ENCODE data around the gene SRSF4. TPM values are rescaled to one million over a fixed set of nuclear protein-coding genes. Genes with fewer than 3 reads are reported as not detected.

The SRSF4 gene
- total and polyA plus RNA-seq, 7 experiments from 2014 or later = 76.1 to 123 (median 79.9) TPM

GRCh38 chr1:29125788-29126187 is 55.9 kb downstream of the SRSF4 start:
- H3K27ac ChIP-seq (ENCODE audit: low read depth, low read length) = no peak overlapping the region
- H3K36me3 ChIP-seq (ENCODE audit: control insufficient read depth in 2 of 3, insufficient read depth in 3 of 3, low read length in 3 of 3) = no peaks in the 10 kb centered on the region
- peaks cover 6 to 11% of the 10 kb centered on the region in 2 donors for H3K4me1 ChIP-seq (ENCODE audit: control insufficient read depth in 2 of 2, insufficient read depth in 2 of 2, low read length in 2 of 2)
- no peaks in the 10 kb centered on the region for H3K9me3 ChIP-seq (ENCODE audit: control insufficient read depth in 2 of 3, low read length in 3 of 3)
- H3K4me3 Mint-ChIP-seq = peak overlapping the region; percentile 28 to 94 (median 76)
- peaks cover 0 to 2% (median 0%) of the 10 kb centered on the region in 11 donors for H3K9me3 Mint-ChIP-seq
- H3K27ac Mint-ChIP-seq = peak overlapping the region in 4 of 9 donors; percentile 7 to 69 (median 50)
- no peak overlapping the region for H3K4me3 ChIP-seq (ENCODE audit: low read length)
- H3K4me1 Mint-ChIP-seq = peaks cover 3 to 14% (median 8%) of the 10 kb centered on the region in 7 donors
- DNase-seq (no peak), ATAC-seq (no peak)
- ChIA-PET CTCF (no interaction called here), POLR2A (no interaction called here)
- intact Hi-C loops (cut with micrococcal nuclease) = no loop called here
- peaks cover 0 to 12% of the 10 kb centered on the region in 2 donors for H3K27me3 ChIP-seq (ENCODE audit: control insufficient read depth in 2 of 2, insufficient read depth in 2 of 2, low read length in 2 of 2)
- H3K27me3 Mint-ChIP-seq = peaks cover 9 to 37% (median 12%) of the 10 kb centered on the region in 5 donors
- H3K36me3 Mint-ChIP-seq = no peaks in the 10 kb centered on the region

DNA sequence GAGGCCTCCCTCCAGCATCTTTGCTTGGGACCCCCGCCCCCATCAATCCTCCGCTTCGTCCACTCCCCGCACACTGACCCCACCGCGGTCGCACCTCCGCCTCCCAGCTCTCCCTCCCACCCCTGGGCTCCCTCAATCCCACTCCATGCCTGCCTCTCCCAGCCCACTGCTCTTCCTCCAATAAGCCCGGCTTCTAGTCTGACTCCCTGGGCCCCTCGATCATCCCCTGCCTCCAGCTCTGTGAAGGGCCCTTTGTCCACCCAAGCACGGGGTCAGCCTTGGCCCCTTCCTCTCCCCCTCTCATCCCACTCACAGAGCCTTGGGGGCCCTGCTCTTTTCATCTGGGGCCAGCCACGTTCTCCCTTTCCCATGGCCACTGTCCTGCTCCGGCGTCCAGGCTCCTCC is 56.5 kb downstream of the SRSF4 start:
- Histone ChIP-seq H3K4me1 (ENCODE audit: control insufficient read depth in 2 of 2, insufficient read depth in 2 of 2, low read length in 2 of 2) (peaks cover 6 to 11% of the 10 kb centered on the region in 2 donors), H3K27ac (ENCODE audit: low read depth, low read length) (no peak overlapping the region), H3K9me3 (ENCODE audit: control insufficient read depth in 2 of 3, low read length in 3 of 3) (no peaks in the 10 kb centered on the region), H3K4me3 (ENCODE audit: low read length) (no peak overlapping the region), H3K36me3 (ENCODE audit: control insufficient read depth in 2 of 3, insufficient read depth in 3 of 3, low read length in 3 of 3) (no peaks in the 10 kb centered on the region), H3K27me3 (ENCODE audit: control insufficient read depth in 2 of 2, insufficient read depth in 2 of 2, low read length in 2 of 2) (peaks cover 0 to 12% of the 10 kb centered on the region in 2 donors)
- H3K27ac Mint-ChIP-seq = peak overlapping the region in 2 of 9 donors; percentile 7 to 69
- H3K36me3 Mint-ChIP-seq = no peaks in the 10 kb centered on the region
- H3K9me3 Mint-ChIP-seq = peaks cover 0 to 2% (median 0%) of the 10 kb centered on the region in 11 donors
- peak overlapping the region; percentile 68 to 94 (median 76) for H3K4me3 Mint-ChIP-seq
- POLR2A ChIA-PET = no interaction called here
- CTCF ChIA-PET = no interaction called here
- H3K27me3 Mint-ChIP-seq = peaks cover 9 to 39% (median 12%) of the 10 kb centered on the region in 5 donors
- peaks cover 3 to 14% (median 9%) of the 10 kb centered on the region in 7 donors for H3K4me1 Mint-ChIP-seq
- intact Hi-C loops (cut with micrococcal nuclease) = no loop called here
- DNase-seq (no peak), ATAC-seq (no peak)

DNA sequence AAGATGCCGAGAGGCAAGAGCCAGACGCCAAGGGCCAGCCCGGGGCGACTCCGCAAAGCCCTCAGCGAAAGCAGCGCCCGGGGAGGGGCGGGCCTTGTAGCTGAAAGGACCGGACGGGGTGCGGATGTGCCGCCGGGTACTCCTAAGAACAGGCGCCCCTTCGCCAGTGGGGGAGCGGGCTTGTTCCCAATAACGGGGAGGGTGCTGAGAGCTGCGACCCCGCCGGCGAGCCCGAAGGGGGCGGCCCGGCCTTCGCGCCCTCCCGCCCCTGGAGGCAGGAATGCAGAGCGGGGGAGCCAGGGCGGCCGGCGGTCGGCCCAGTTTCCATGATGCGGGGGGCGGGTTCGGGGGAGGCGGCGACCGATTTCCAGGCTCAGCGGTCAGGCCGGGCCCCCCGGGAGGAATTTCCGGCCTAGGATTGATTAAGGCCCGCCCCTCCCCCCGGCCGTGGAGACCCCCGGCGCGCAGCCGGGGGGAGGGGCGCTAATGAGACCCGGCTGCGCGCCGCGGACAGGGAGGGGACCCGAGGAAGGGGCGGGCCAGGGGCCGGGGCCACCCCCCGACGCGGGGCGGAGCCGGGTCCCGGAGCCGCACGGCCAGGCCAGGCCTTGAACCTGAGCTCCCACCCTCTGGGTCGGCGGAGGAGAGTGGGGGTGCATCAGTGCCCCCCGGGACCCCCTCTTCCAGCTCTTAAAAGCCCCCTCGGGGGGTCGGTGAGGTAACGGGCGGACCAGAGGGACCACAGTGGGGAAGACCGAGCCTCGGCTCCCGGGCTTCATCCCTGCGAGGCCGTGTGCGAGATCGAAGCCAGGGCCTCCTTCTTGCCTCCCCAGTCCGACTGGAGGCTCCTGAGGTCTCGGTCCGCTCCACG is 57.1 kb downstream of the SRSF4 start:
- H3K27me3 Mint-ChIP-seq = peaks cover 9 to 41% (median 13%) of the 10 kb centered on the region in 5 donors
- intact Hi-C loops (cut with micrococcal nuclease) = loop anchor here in 1 of 2 donors (5.0 kb wide), 1 partner anchor 58 kb away; the partner anchor contains the start of gene SRSF4
- peak; percentile 27 to 71 (median 46) for DNase-seq
- H3K36me3 ChIP-seq (ENCODE audit: control insufficient read depth in 2 of 3, insufficient read depth in 3 of 3, low read length in 3 of 3) = no peaks in the 10 kb centered on the region
- ChIA-PET POLR2A (interaction anchor here (0.7 to 1.1 kb wide), 2 partner anchors 56 to 58 kb away, joined by 3 to 4 read pairs; no protein-coding TSS in a partner anchor), CTCF (interaction anchor here (0.5 to 0.7 kb wide), 2 partner anchors 23 to 92 kb away, joined by 3 read pairs; no protein-coding TSS in a partner anchor)
- no peaks in the 10 kb centered on the region for H3K9me3 ChIP-seq (ENCODE audit: control insufficient read depth in 2 of 3, low read length in 3 of 3)
- H3K4me3 ChIP-seq (ENCODE audit: low read length) = peak overlapping the region; percentile 48
- H3K9me3 Mint-ChIP-seq = peaks cover 0 to 2% (median 0%) of the 10 kb centered on the region in 11 donors
- peak; percentile 46 for ATAC-seq
- H3K4me3 Mint-ChIP-seq = peak overlapping the region; percentile 27 to 94 (median 74)
- no peaks in the 10 kb centered on the region for H3K36me3 Mint-ChIP-seq
- H3K4me1 Mint-ChIP-seq = peaks cover 3 to 14% (median 9%) of the 10 kb centered on the region in 7 donors
- H3K27ac Mint-ChIP-seq = no peak overlapping the region
- peaks cover 6 to 11% of the 10 kb centered on the region in 2 donors for H3K4me1 ChIP-seq (ENCODE audit: control insufficient read depth in 2 of 2, insufficient read depth in 2 of 2, low read length in 2 of 2)
- no peak overlapping the region for H3K27ac ChIP-seq (ENCODE audit: low read depth, low read length)
- H3K27me3 ChIP-seq (ENCODE audit: control insufficient read depth in 2 of 2, insufficient read depth in 2 of 2, low read length in 2 of 2) = peaks cover 0 to 12% of the 10 kb centered on the region in 2 donors

- intact Hi-C loops (cut with micrococcal nuclease) = loop anchor here in 1 of 2 donors (5.0 kb wide), 1 partner anchor 58 kb away; the partner anchor contains the start of gene SRSF4
- ChIA-PET CTCF (interaction anchor here (0.5 to 0.7 kb wide), 3 partner anchors 23 to 92 kb away, joined by 3 read pairs; no protein-coding TSS in a partner anchor), POLR2A (interaction anchor here (0.7 to 1.1 kb wide), 2 partner anchors 56 to 58 kb away, joined by 3 to 4 read pairs; no protein-coding TSS in a partner anchor)
- no peak for ATAC-seq
- H3K27ac Mint-ChIP-seq = peak within 1 kb of the TSS in 1 of 9 donors; percentile 25
- H3K9me3 ChIP-seq (ENCODE audit: control insufficient read depth in 2 of 3, low read length in 3 of 3) = no peaks in the 10 kb centered on the region
- peaks cover 6 to 11% of the 10 kb centered on the region in 2 donors for H3K4me1 ChIP-seq (ENCODE audit: control insufficient read depth in 2 of 2, insufficient read depth in 2 of 2, low read length in 2 of 2)
- H3K27me3 ChIP-seq (ENCODE audit: control insufficient read depth in 2 of 2, insufficient read depth in 2 of 2, low read length in 2 of 2) = peaks cover 0 to 12% of the 10 kb centered on the region in 2 donors
- no peak within 1 kb of the TSS for H3K27ac ChIP-seq (ENCODE audit: low read depth, low read length)
- H3K4me3 Mint-ChIP-seq = peak within 1 kb of the TSS; percentile 71 to 84 (median 76)
- DNase-seq = peak in 3 of 9 donors; percentile 12 to 29 (median 17)
- peaks cover 9 to 41% (median 13%) of the 10 kb centered on the region in 5 donors for H3K27me3 Mint-ChIP-seq
- H3K9me3 Mint-ChIP-seq = peaks cover 0 to 4% (median 0%) of the 10 kb centered on the region in 11 donors
- H3K36me3 Mint-ChIP-seq = peaks cover 0 to 3% (median 0%) of the 10 kb centered on the region in 5 donors
- H3K4me3 ChIP-seq (ENCODE audit: low read length) = peak within 1 kb of the TSS; percentile 48
- H3K36me3 ChIP-seq (ENCODE audit: control insufficient read depth in 2 of 3, insufficient read depth in 3 of 3, low read length in 3 of 3) = peaks cover 0 to 2% (median 0%) of the 10 kb centered on the region in 3 experiments
- peaks cover 3 to 14% (median 9%) of the 10 kb centered on the region in 7 donors for H3K4me1 Mint-ChIP-seq
Observed at GRCh38 chr1:29123887-29124365, 57.8 kb downstream of the SRSF4 start, which contains the start of gene TMEM200B. Gene TMEM200B, minus strand, starts transcription at chr1:29123903. Its CDS starts 2,075 bp downstream, at chr1:29121828.

DNA sequence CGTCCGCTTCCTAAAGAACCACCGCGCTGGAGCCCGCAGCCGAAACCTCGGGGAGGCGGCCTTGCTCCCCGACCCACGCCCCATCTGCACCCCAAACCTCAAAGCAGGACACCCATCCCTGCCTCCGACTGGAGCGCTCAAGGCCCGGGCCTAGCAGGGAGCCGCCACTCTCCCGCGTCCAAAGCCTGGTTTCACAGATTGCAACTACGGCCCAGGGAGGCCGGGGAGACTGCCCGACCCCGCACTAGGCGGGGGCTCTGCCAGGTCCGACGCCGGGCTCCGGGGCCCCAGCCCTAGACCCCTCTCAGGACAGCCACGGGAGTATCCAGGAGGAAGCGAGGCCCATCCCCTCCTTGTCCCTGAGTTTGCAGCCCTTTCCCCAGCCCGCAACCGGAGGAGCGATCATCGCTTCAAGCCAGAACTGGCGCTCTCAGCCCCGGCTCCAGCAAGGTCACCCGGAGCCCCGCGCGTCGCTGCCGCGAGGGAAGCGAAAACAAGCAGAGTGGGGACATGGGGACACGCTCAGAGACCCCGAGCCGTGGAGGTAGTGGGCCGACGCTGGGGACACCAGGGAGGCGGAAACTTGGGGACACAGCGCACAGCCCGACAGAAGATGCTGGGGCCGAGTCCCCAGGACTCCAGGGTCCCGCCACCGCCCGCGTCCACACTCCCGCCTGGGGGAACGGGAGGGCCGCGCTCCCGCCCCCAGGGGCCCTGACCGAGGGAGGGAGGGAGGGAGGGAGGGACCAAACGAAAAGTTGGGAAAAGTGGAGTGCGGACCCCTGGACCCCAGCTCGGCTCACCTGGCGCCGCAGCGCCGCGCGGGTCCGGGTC is 58.4 kb downstream of the SRSF4 start:
- H3K9me3 ChIP-seq (ENCODE audit: control insufficient read depth in 2 of 3, low read length in 3 of 3) = no peaks in the 10 kb centered on the region
- ChIA-PET CTCF (interaction anchor here (0.6 kb wide), 1 partner anchor 76 kb away, joined by 3 read pairs; no protein-coding TSS in a partner anchor), POLR2A (interaction anchor here (1.1 kb wide), 1 partner anchor 57 kb away, joined by 3 read pairs; no protein-coding TSS in a partner anchor)
- H3K36me3 Mint-ChIP-seq = peaks cover 0 to 7% (median 3%) of the 10 kb centered on the region in 5 donors
- no peak for ATAC-seq
- H3K27me3 ChIP-seq (ENCODE audit: control insufficient read depth in 2 of 2, insufficient read depth in 2 of 2, low read length in 2 of 2) = peaks cover 0 to 12% of the 10 kb centered on the region in 2 donors
- H3K4me3 ChIP-seq (ENCODE audit: low read length) = peak overlapping the region; percentile 44
- H3K27me3 Mint-ChIP-seq = peaks cover 9 to 41% (median 13%) of the 10 kb centered on the region in 5 donors
- intact Hi-C loops (cut with micrococcal nuclease) = loop anchor here in 1 of 2 donors (5.0 kb wide), 1 partner anchor 59 kb away; the partner anchor contains the start of gene SRSF4
- peaks cover 0 to 8% (median 0%) of the 10 kb centered on the region in 3 experiments for H3K36me3 ChIP-seq (ENCODE audit: control insufficient read depth in 2 of 3, insufficient read depth in 3 of 3, low read length in 3 of 3)
- peak overlapping the region in 1 of 9 donors; percentile 25 for H3K27ac Mint-ChIP-seq
- H3K4me3 Mint-ChIP-seq = peak overlapping the region; percentile 71 to 84 (median 75)
- DNase-seq = peak in 7 of 9 donors; percentile 26 to 39 (median 34)
- no peak overlapping the region for H3K27ac ChIP-seq (ENCODE audit: low read depth, low read length)
- peaks cover 6 to 11% of the 10 kb centered on the region in 2 donors for H3K4me1 ChIP-seq (ENCODE audit: control insufficient read depth in 2 of 2, insufficient read depth in 2 of 2, low read length in 2 of 2)
- peaks cover 0 to 4% (median 0%) of the 10 kb centered on the region in 11 donors for H3K9me3 Mint-ChIP-seq
- peaks cover 3 to 14% (median 9%) of the 10 kb centered on the region in 7 donors for H3K4me1 Mint-ChIP-seq
